ENCODE data around the gene SCN1A. TPM values are rescaled to one million over a fixed set of nuclear protein-coding genes. Genes with fewer than 3 reads are reported as not detected.
A peak's percentile ranks its signal among the peaks of the same experiment; 100 is the strongest.
"Not testable (repeated sequence)": the region's sequence is repeated elsewhere in the genome, so short reads cannot be mapped to it uniquely, and the experiment has no call there.

The SCN1A gene
- total RNA-seq, 1 donor from 2014 or later: not detected

- no peak for DNase-seq (ENCODE audit: extremely low read depth, low read depth, low spot score)
Observed at GRCh38 chr2:166135849-166136258, 8.0 kb upstream of the SCN1A start.

- no peak for DNase-seq (ENCODE audit: extremely low read depth, low read depth, low spot score)
Observed at GRCh38 chr2:166135152-166135848, 7.5 kb upstream of the SCN1A start.

- DNase-seq (ENCODE audit: extremely low read depth, low read depth, low spot score): no peak
Observed at GRCh38 chr2:166134252-166135151, 6.7 kb upstream of the SCN1A start.

- DNase-seq (ENCODE audit: extremely low read depth, low read depth, low spot score): no peak
Observed at GRCh38 chr2:166133653-166134052, 5.8 kb upstream of the SCN1A start.

- no peak for DNase-seq (ENCODE audit: extremely low read depth, low read depth, low spot score)
Observed at GRCh38 chr2:166128156-166128505, 311 bp upstream of the SCN1A start.

GRCh38 chr2:166126007-166126639 is 1.7 kb downstream of the SCN1A start:
- no peak for DNase-seq (ENCODE audit: extremely low read depth, low read depth, low spot score)

GRCh38 chr2:166125557-166125956 is 2.3 kb downstream of the SCN1A start:
- no peak for DNase-seq (ENCODE audit: extremely low read depth, low read depth, low spot score)

- no peak for DNase-seq (ENCODE audit: extremely low read depth, low read depth, low spot score)
Observed at GRCh38 chr2:166118180-166118579, 9.6 kb downstream of the SCN1A start.

GRCh38 chr2:166117491-166117890 is 10.3 kb downstream of the SCN1A start:
- no peak for DNase-seq (ENCODE audit: extremely low read depth, low read depth, low spot score)

- no peak for DNase-seq (ENCODE audit: extremely low read depth, low read depth, low spot score)
Observed at GRCh38 chr2:166115589-166115988, 12.2 kb downstream of the SCN1A start.

GRCh38 chr2:166112193-166112605 is 15.6 kb downstream of the SCN1A start:
- DNase-seq (ENCODE audit: extremely low read depth, low read depth, low spot score): no peak

GRCh38 chr2:166106431-166107015 is 21.3 kb downstream of the SCN1A start:
- DNase-seq (ENCODE audit: extremely low read depth, low read depth, low spot score): no peak

- no peak for DNase-seq (ENCODE audit: extremely low read depth, low read depth, low spot score)
Observed at GRCh38 chr2:166104773-166105172, 23.0 kb downstream of the SCN1A start.

- DNase-seq (ENCODE audit: extremely low read depth, low read depth, low spot score): no peak
Observed at GRCh38 chr2:166104084-166104483, 23.7 kb downstream of the SCN1A start.

GRCh38 chr2:166103277-166103676 is 24.5 kb downstream of the SCN1A start:
- DNase-seq (ENCODE audit: extremely low read depth, low read depth, low spot score): not testable (repeated sequence)

GRCh38 chr2:166094325-166094724 is 33.5 kb downstream of the SCN1A start:
- no peak for DNase-seq (ENCODE audit: extremely low read depth, low read depth, low spot score)

- DNase-seq (ENCODE audit: extremely low read depth, low read depth, low spot score): peak; percentile 72
Observed at GRCh38 chr2:166092889-166093288, 34.9 kb downstream of the SCN1A start.

GRCh38 chr2:166091439-166091838 is 36.4 kb downstream of the SCN1A start:
- DNase-seq (ENCODE audit: extremely low read depth, low read depth, low spot score): no peak

- no peak for DNase-seq (ENCODE audit: extremely low read depth, low read depth, low spot score)
Observed at GRCh38 chr2:166090908-166091307, 36.9 kb downstream of the SCN1A start.

- DNase-seq (ENCODE audit: extremely low read depth, low read depth, low spot score): no peak
Observed at GRCh38 chr2:166090346-166090745, 37.5 kb downstream of the SCN1A start.

- peak; percentile 88 for DNase-seq (ENCODE audit: extremely low read depth, low read depth, low spot score)
Observed at GRCh38 chr2:166088634-166089033, 39.2 kb downstream of the SCN1A start.
